Measurements from ENCODE around the gene PDE4DIP.
"Not testable (repeated sequence)": the region's sequence is repeated elsewhere in the genome, so short reads cannot be mapped to it uniquely, and the experiment has no call there.

The PDE4DIP gene

DNA sequence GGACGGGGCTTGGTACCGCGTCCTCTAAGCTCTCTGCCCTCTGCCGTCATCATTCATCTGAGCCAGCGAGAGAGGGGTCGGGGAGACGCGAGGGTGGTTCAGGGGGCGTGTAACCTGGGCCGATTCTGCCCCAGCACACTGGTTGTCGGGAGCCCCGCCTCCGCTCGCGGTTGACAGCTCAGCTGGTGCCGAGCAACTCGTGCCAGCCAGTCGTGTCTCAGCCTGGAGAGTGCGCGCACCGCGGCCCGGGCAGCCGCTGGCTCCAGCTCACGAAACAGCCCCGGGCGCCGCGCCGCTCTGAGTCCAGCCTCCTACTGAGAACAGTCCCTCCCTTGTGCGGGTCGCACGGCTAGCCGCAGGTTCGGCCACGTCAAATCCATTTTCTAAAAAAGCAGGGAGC lies at the start of gene PDE4DIP:
PDE4DIP (plus strand) TSS at position 209 of the 400 bp plus-strand sequence. CDS start 347 bp downstream, outside the sequence.
- not testable (repeated sequence) for DNase-seq (ENCODE audit: low spot score)

DNA sequence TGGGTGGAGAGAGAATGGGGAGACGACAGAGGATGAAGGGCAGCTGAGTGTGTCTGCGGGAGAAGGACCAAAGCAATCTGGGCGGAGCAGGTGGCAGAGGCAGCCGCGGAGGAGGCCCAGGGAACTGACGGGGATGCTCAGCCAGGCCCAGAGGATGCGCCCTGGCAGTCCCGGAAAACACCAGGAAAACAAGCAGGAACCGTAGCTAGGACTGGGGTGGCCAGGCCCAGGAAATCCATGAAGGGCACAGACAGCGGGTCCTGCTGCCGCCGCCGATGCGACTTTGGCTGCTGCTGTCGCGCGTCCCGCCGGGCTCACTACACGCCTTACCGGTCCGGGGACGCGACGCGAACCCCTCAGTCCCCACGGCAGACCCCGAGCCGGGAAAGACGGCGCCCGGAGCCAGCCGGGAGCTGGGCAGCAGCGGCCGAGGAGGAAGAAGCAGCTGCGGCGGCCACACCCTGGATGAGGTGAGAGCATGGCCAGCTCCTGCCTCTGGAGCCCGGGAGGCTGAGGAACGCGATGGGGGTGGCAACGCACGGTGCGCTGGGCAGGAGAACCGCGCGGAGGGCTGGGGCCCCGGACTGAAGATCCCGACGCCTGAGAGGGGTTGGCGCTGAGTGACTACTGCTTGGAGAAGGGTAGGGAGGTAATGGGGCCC lies 35.8 kb upstream of the PDE4DIP start:
- not testable (repeated sequence) for DNase-seq (ENCODE audit: low spot score)

DNA sequence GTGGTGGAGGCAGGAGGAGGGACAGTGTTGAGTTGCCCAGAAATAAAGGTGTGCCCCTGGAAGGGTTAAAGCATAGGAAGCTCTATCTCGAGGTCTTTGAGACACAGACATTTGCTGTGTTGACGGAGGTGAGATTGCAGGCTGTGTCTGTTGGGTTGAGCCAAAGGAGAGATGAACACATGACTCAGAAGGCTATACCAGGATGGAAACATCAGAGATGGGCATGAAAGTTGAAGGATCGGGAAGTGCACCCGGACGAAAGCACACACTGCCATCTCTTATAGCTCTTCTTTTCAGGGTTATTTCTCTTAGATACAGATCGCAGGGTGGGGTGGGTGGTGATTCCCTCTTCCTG lies 35.3 kb upstream of the PDE4DIP start:
- not testable (repeated sequence) for DNase-seq (ENCODE audit: low spot score)

DNA sequence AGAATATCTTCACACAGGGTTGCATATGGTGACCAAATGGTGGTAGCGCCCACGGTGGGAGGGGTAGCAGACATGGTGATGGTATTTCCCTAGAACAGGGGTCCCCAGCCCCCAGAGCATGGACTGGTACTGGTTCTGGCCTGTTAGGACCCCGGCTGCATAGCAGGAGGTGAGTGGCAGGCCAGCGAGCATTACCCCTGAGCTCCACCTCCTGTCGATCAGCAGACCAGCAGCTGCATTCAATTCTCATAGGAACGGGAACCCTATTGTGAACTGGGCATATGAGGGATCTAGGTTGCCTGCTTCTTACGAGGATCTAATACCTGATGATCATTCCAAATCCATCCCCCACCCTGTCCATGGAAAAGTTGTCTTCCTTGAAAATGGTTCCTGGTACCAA lies 22.0 kb upstream of the PDE4DIP start:
- DNase-seq (ENCODE audit: low spot score): not testable (repeated sequence)

DNA sequence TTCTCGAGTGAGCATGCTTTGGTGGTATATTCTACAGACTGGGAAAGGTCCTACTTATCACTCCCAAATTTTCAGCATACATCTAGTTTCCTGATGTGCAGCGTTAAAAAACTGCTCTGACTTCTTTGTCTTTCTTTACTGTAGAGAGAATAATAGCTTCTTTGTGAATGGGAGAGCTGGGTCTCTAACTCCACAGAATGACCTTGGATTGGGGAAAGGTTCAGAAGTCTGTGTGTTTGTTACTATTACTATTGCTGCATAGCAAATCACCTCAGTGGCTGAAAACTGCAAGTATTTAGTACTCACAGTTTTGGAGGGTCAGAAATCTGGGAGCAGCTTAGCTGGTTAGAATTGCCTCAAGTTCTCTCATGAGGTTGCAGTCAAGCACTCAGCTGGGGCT lies 20.4 kb upstream of the PDE4DIP start:
- not testable (repeated sequence) for DNase-seq (ENCODE audit: low spot score)

DNA sequence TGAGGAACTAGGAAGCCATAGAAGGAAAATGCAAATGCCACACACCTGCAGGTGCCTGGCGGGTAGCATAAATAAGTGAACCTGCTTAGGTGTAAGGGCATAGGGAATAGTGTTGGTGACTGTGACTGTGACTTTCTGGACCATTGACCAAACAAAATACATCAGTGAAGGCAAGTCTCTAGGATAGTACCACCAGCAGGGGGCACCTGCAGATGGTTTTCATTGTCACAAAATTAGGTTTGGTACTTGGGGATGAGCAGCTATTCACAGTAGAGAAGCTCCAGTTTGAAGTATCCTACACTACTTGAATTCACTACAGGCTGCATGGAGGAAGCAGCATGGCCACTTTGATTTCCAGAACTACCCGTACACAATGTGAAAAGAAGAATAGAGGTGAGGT lies 19.2 kb upstream of the PDE4DIP start:
- DNase-seq (ENCODE audit: low spot score): not testable (repeated sequence)

DNA sequence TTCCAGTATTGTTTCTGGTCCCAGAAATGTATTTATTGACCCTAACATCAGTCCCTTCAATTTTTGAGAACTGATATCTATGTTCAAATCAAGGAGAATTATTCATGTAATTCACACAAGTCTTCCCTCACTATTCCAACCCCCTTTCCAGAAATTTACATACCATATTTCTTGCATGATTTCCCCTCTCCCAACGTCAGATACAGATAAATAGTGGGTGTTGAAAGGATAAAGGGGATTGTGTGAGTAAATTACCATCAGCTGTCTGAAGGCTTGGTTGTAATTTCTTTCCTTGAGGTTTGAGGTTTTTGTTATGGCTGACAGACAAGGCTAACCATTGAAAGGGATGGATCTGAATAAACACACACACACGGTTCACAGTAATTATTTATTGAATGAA lies 15.7 kb upstream of the PDE4DIP start:
- DNase-seq (ENCODE audit: low spot score): not testable (repeated sequence)

DNA sequence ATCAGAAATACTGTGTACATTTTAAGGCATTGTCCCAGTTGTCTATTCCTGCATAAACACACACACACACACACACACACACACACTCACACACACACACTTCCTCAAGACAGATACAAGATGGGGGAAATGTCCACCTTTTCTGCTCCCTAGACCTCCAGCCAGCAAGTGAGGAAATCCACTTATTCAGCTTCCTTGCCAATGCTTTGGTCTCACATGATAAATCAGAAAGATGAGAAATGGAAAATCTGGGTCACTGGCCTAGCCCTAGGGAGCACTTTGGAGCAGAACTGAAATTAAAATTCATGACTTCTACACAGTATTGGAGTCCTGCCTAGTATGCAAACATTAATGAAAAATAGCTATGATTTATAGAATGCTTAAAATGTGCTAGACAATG lies 15.3 kb upstream of the PDE4DIP start:
- DNase-seq (ENCODE audit: low spot score): not testable (repeated sequence)

DNA sequence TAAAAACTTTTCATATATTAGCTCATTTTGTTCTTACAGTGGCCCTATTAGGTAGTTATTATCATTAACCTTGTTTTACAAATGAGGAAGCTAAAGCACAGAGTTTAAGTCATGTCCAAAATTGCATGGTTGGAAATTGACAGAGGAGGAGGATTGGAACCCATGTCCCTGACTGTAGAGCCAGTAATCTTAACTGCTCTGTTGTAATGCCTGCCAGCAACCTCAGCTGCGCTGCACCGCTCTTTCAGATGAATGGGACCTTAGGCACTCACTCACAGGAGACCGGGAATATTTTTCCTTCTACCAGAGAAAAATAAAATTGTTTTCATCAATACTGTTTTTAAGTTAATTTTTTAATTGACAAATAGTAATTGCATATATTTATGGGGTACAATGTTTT lies 14.9 kb upstream of the PDE4DIP start:
- DNase-seq (ENCODE audit: low spot score): not testable (repeated sequence)

DNA sequence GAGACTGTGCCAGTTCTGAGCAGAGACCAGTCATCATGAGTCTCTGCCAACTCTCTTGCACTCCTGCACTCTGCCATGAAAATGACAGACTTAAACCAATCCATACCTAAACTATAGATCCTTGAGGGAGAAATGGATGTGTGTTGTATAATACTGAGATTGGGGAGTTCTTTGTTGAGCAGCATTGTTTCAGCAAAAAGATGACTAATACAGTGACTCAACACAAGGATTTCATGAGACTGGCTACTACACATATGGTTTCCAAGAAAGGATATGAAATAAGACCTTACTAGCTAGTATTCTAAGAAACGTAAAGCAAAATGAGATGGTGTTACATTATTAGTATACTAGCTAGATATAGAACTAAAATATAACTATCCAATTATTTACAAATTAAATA lies 3.0 kb upstream of the PDE4DIP start:
- not testable (repeated sequence) for DNase-seq (ENCODE audit: low spot score)

DNA sequence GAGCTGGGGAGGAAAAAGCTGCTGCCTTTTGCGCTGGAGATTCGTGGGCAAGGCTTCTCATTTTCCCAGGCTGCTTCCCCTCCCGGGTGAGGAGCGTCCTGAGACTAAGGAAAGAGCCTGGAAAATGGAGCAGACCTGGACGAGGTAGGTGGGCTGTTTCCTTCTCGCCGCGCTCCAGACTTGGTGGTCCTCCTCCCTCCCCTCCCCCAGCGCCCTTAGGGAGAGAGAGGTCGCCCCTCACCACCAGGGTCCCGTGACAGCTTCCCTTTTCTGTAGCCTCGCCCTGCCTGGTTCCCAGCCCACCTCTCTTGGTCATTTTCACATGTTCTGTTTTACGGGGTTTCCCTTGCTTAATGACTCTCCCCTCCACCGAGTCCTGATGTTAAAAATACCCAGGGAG lies 423 bp downstream of the PDE4DIP start:
- not testable (repeated sequence) for DNase-seq (ENCODE audit: low spot score)

DNA sequence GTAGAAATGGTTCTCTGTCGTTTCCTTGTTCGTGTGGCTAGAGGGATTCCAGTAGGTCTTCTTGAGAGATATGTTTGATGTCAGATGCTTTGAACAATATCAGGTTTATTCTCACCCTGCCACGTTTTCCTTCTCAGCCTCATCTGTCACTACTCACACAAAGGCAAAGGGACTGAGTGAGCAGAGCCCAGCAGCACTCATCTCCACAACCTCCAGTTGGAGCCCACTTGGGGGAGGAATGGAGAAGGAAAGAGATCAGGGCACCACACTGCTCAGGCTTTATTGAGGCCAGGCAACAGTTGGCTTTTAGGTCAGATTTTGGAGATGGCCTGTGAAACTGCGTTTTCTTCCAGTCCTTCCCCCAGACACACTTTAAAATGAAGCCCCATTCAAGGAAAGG lies 840 bp downstream of the PDE4DIP start:
- not testable (repeated sequence) for DNase-seq (ENCODE audit: low spot score)

DNA sequence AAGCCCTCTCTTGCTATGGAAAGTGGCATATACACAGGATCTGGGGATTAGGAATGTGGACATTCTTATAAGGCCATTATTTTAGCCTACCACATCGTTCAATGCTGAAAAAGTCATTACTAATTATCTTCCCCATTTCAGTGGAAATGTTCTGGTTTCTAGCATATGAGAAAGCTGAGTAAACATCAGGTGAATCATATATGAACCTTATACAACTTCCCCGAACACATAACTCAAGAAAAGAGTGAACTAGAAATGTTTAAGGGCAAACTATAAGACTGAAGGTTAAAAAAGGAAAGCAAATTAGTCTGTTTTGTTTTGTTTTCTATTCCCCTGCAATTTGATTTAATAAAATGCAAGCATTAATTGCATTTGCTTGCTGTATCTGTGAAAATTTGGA lies 6.1 kb downstream of the PDE4DIP start:
- not testable (repeated sequence) for DNase-seq (ENCODE audit: low spot score)

DNA sequence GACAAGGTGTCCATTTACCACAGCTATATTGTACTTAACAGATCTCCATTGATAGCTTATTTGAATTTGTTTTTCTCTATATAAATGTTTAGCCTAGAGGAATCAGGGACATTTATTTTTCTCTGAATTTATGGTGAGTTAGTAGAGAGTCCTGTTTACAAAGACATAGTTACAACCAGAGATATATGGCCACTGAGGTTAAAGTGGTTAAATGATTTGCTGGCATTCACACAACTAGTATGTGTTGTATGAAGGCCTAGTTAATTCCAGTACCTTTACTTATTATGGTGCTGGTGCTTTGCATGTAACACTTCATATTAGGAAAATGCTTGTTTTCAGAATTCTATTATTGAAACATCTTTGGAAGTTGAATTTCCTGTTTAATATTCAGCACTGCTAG lies 6.6 kb downstream of the PDE4DIP start:
- not testable (repeated sequence) for DNase-seq (ENCODE audit: low spot score)

DNA sequence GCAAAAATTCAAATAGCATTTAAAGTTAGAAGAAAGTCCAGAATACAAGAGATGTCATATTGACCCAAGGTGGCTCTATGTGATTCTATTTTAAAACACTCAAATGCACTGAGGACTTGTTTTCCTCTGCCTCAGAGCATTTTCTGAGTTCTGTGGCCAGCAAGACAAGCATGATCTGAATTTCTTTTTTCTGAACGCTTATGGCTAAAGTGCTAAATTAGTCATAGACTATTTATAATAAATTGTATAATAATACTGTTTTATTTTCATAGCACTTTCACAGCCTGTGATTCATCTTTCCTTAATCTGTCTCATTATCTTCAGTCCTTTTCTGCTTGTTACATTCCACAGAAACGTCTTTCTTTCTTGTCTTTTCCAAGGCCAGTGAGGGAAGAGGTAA lies 7.5 kb downstream of the PDE4DIP start:
- not testable (repeated sequence) for DNase-seq (ENCODE audit: low spot score)

DNA sequence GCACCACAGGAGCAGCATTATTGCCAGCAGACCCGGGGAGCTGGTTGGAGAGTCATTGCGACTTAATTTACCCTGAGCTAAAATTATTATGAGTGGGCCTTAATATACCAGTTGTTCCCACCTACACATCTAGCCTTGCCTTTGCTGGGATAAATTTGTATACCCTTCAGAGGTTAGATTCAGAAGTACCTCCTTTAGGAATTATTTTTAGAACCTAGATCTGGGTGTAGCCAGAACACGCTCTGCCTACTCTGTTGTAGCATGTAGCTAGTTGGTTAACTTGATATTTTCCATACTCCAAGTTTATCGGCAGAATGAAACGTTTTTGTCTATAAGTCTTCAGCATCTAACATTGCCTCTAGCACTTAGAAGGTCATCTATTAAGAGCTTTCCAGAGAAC lies 9.1 kb downstream of the PDE4DIP start:
- DNase-seq (ENCODE audit: low spot score): not testable (repeated sequence)

DNA sequence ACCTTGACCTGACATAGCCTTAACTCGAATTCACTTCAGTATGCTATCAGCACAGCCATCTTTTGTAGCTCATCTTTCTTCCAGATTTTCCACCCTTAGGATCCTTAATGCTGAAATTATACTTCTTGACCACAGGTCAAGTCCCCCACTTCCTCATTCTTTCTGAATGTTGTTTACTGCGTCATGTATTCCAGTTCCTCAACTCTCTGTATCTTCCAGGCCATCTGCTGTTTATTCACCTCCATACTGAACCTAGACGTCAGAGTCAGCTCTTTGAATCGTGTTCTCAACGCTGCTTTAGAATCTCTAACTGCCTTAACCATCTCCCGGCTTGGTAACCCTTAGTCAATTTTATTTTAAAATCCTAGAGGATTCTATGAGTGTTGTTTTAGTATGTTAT lies 9.8 kb downstream of the PDE4DIP start:
- not testable (repeated sequence) for DNase-seq (ENCODE audit: low spot score)

DNA sequence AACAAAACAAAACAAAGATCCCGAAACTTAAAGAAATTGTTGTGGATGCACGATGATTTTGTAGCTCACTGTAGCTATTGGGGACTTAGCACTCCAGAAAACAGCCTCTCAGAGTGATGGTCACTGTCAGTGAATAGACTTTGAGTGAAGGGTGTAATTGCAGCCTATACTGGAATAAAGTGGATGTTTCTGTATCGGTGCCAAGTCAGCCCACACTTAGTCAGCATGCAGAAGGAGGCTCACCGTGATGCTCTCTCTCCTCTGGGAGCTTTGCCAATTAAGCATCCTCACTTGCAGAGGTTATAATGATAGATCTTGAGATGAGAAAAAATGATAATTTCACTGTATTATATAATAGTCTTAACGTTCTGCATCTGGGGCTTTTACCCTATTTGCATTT lies 11.1 kb downstream of the PDE4DIP start:
- DNase-seq (ENCODE audit: low spot score): not testable (repeated sequence)

DNA sequence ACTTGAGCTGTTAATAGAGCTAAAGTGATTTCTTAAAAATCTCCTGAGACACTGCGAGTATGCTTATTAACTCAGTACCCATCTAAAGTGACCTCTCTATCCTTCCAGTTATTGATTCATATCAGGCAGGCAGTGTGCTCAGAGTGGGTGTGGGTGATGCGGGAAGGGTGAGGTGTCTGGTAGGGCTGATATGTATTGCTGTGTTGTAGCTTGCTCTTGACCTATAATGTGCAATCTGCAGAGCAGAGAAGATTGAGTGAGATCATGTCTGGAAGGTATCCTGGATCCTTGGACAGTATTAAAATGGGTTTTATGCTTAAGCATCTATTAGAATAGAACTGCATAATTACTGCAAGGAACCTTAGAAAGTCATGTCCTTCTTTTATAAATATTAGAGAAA lies 15.8 kb downstream of the PDE4DIP start:
- not testable (repeated sequence) for DNase-seq (ENCODE audit: low spot score)

DNA sequence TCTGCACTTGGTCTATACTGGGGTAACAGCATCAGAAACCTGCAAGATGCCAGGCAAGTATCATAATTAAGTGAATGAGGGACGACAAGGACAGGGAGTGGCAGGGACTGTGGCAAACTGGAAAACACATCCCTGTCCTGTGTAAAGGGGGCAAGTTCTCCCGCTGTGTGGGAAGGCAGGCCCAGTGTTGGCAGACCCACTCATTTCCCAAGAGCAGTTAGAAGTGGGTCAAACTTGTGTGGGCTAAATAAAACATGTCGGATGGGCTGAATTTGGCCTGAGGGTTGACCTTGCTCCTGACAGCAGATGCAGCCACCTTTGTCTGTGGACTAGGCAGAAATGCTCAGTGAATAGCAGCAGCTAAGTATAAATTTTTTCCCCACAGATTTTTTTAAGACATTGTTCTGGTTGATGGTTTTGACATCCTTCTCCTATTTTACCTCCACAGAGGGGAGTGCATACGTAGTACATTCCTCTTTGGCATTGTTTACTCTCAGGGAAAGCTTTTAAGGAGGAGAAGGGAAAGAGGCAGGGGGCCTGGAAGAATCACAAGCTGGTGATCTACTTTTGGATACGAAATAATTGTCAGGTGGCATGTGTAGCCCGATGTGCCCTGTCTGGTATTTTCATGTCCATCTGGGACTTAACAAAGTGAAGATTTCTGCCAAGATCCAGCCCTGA lies 16.5 kb downstream of the PDE4DIP start:
- not testable (repeated sequence) for DNase-seq (ENCODE audit: low spot score)

DNA sequence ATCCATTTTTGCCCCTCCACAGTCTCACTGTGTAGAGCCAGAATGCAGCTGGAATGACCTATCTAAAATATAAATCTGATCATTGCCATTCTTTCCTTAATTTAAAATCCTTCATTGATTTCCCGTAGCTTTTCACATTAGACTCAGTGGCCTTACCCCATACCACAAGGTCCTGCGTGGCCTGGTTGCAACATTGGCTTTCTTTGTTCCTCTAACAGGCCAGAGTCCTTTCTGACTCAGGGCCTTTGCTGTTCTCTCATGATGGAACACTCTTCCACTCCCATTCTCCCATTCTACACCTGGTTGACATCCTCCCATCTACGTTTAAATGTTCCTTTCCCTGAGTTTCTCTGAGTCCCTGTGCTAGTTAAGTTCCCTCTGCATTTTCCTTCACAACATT lies 18.4 kb downstream of the PDE4DIP start:
- DNase-seq (ENCODE audit: low spot score): not testable (repeated sequence)

DNA sequence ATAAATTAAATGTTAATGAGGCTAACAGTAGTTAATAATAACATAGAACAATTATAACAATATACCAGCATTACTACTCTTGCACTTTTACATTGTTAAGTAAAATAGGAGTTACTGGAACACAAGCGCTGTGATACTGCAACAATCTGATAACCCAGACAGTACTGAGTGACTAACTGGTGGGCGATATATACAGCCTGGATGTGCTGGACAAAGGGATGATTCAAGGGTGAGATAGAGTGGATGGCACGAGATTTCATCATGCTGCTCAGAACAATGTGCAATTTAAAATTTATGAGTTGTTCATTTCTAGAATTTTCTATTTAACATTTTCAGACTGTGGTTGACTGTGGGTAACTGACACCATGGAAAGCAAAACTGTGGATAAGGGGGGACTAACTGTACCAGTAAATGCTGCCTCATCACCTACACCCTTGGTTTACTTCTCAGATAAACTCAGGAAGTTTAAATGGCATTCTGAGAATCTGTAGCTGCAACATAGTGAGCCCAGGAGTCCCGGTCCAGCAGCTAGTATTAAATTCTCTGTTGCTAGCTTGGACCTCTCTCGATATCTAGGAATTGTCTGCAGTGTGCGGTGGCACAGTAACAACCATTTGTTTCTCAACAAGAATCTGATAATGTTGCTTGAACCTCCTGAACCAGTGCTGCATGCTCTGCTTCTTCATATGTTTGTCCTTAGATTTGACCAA lies 24.9 kb downstream of the PDE4DIP start:
- not testable (repeated sequence) for DNase-seq (ENCODE audit: low spot score)

DNA sequence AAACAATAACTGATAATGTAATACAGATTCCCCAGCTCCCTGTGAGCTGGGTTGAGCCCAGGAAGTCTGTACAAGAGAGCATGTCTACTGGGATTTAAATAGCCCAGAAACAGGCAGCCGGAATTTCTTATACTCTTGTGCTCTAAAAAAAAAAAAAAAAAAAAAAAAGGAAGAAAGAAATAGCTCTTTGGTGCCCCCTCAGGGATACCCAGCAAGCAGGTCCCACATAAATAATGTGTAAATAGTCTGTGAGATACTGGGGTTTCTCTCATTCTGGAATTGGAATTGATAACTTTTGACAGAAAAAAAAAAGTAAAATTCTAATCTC lies 25.4 kb downstream of the PDE4DIP start:
- DNase-seq (ENCODE audit: low spot score): not testable (repeated sequence)
